ENCODE data around the gene ANKS3. TPM values are rescaled to one million over a fixed set of nuclear protein-coding genes. Genes with fewer than 3 reads are reported as not detected.

The ANKS3 gene
- total RNA-seq, result 61.3 TPM

GRCh38 chr16:4734063-4734729 is at the start of gene ANKS3, which contains the start of gene DNAAF8:
ANKS3 (minus strand) TSS chr16:4734271; CDS start chr16:4730149, 4,122 bp downstream.
DNAAF8 (plus strand) TSS chr16:4734537; CDS start chr16:4736515, 1,978 bp downstream.

GRCh38 chr16:4766875-4767628 is 33.0 kb upstream of the ANKS3 start, which contains the start of gene ZNF500:
ZNF500 (minus strand) TSS chr16:4767162; CDS start chr16:4765978, 1,184 bp downstream.

DNA sequence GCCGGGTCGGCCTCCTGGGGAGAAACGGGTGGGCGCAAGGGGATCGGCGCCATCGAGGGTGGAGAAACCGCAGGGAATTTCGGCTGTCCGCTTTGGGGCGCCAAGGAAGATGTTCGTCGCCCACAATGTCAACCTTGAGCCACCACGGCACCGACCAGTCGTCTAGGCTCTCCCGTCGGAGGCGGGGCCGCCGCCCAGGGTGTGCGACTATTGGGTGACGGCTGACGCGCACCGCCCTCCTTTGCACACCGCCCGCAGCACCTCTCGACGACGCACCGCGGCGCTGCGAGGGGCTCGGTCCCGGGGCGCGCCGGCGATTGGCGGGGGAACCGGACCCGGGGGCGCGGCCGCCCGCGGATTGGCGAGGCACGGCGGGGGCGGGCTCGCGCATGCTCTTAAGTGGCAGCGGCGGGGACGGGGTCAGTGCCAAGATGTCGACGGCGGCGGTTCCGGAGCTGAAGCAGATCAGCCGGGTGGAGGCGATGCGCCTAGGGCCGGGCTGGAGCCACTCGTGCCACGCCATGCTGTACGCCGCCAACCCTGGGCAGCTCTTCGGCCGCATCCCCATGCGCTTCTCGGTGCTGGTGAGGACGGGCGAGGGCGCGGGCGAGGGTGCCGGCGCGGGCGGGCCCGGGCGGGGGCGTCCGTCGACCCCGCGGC is 40.6 kb downstream of the ANKS3 start, which contains the start of gene NUDT16L1:
NUDT16L1 (plus strand) TSS at position 267 of the 660 bp plus-strand sequence; CDS start at position 432, 165 bp downstream.

Small RNA genes within 50 kb of the gene (small RNA-seq; reads per million reads assigned to genes)
- gene MIR6769A (ENCODE audit: low replicate concordance) (not detected), gene RF00017 (ENCODE audit: low replicate concordance) (not detected)

Other genes with a start within 250 kb of the ANKS3 start
- gene CDIP1, start 195.5 kb downstream of the ANKS3 start, total RNA-seq, result 18.2 TPM
- 0.63 TPM for gene C16orf96, start 177.9 kb downstream of the ANKS3 start, total RNA-seq
- gene UBALD1, start 119.4 kb downstream of the ANKS3 start, total RNA-seq, result 8.5 TPM
- 65.1 TPM for gene MGRN1, start 109.4 kb downstream of the ANKS3 start, total RNA-seq
- gene NUDT16L1, start 40.7 kb downstream of the ANKS3 start, total RNA-seq, result 32.6 TPM
- gene DNAAF8, start 266 bp upstream of the ANKS3 start, total RNA-seq, result 0.31 TPM
- gene ZNF500, start 32.9 kb upstream of the ANKS3 start, total RNA-seq, result 16.9 TPM
- gene SEPTIN12, start 54.1 kb upstream of the ANKS3 start, total RNA-seq, result not detected
- not detected for gene SMIM22, start 61.1 kb upstream of the ANKS3 start, total RNA-seq
- gene ROGDI, start 68.4 kb upstream of the ANKS3 start, total RNA-seq, result 41.6 TPM
- gene GLYR1, start 113.0 kb upstream of the ANKS3 start, total RNA-seq, result 89.2 TPM
- gene UBN1, start 113.2 kb upstream of the ANKS3 start, total RNA-seq, result 31.3 TPM
- gene PPL, start 202.9 kb upstream of the ANKS3 start, total RNA-seq, result 0.94 TPM
- 0.94 TPM for gene SEC14L5, start 224.1 kb upstream of the ANKS3 start, total RNA-seq